Measurements from ENCODE around the gene PRR35. TPM values are rescaled to one million over a fixed set of nuclear protein-coding genes. Genes with fewer than 3 reads are reported as not detected.

The PRR35 gene
- total and polyA plus RNA-seq, 2 donors (not counting 3 experiments of a cell fraction or from before 2014, with no cell fraction given) = not detected

DNA sequence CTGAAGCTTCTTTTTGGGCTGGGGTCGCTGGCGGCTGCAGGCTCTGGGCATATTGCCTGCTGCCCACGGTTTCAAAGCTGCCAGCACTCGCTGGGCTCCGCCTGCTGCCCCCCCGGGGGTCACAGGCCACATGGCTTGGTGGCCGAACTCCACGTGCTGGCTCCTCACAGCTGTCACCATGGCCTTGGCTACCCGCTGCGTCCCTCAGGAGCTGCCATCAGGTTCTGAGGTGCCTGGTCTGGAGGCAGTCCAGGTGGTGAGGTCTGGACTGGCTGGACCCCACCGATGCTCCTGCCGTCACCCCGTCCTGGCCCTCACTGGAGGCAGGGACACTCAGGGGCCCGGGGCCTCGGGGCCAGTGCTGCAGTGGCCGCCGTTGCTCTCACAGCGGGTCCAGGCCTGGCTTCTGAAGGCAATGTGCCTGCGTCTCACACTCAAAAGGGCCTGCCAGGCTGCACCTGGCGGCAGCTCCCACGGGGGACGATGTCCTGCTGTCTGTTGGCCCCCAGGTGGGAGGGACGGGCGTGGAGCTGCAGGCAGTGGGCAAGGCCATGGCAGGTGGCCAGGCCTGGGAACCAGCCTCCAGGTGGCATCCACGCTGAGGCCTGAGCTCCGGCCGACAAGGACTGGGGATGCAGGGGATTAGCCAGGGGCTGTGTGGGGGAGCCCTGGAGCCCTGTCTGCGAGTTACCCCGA lies 19.4 kb upstream of the PRR35 start:
- POLR2A ChIA-PET = no interaction called here
- no peak overlapping the region for H3K9ac ChIP-seq (replicated peaks; ENCODE audit: extremely low read depth, insufficient read depth, low read length)
- no peaks in the 10 kb centered on the region for H3K27me3 ChIP-seq (ENCODE audit: control insufficient read depth in 2 of 2, insufficient read depth in 2 of 2, low read length in 2 of 2)
- BruUV-seq (replicated peaks) = no TSS peak
- TF ChIP-seq GATA2 (IDR thresholded peaks at IDR 0.05; ENCODE audit: insufficient read depth, insufficient read length, low read depth, low read length) (no peak), EZH2 (IDR thresholded peaks at IDR 0.05; ENCODE audit: borderline replicate concordance, low read depth, low read length, severe bottlenecking) (no peak), FOS (IDR thresholded peaks at IDR 0.05; ENCODE audit: borderline replicate concordance, insufficient read depth, low read length) (no peak), POLR2AphosphoS5 (IDR thresholded peaks at IDR 0.05; ENCODE audit: insufficient read depth, low read depth, low read length) (no peak), POLR2A (IDR thresholded peaks at IDR 0.05; ENCODE audit: low read depth, low read length) (no peak), MYC (IDR thresholded peaks at IDR 0.05; ENCODE audit: low read depth, low read length) (no peak)
- TF ChIP-seq, protein P1, sequence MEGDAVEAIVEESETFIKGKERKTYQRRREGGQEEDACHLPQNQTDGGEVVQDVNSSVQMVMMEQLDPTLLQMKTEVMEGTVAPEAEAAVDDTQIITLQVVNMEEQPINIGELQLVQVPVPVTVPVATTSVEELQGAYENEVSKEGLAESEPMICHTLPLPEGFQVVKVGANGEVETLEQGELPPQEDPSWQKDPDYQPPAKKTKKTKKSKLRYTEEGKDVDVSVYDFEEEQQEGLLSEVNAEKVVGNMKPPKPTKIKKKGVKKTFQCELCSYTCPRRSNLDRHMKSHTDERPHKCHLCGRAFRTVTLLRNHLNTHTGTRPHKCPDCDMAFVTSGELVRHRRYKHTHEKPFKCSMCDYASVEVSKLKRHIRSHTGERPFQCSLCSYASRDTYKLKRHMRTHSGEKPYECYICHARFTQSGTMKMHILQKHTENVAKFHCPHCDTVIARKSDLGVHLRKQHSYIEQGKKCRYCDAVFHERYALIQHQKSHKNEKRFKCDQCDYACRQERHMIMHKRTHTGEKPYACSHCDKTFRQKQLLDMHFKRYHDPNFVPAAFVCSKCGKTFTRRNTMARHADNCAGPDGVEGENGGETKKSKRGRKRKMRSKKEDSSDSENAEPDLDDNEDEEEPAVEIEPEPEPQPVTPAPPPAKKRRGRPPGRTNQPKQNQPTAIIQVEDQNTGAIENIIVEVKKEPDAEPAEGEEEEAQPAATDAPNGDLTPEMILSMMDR (IDR thresholded peaks at IDR 0.05; ENCODE audit: extremely low read depth in 1 of 2, insufficient read depth in 1 of 2, low read depth in 1 of 2, low read length in 2 of 2) = no peak
- H4K20me1 ChIP-seq (replicated peaks; ENCODE audit: control insufficient read depth, extremely low read depth, insufficient read depth, low read length) = no peaks in the 10 kb centered on the region
- H3K4me3 ChIP-seq (replicated peaks in 1 of 3; ENCODE audit: insufficient read depth in 1 of 3, low read depth in 1 of 3, low read length in 3 of 3) = no peak overlapping the region
- FAIRE-seq (no peak), DNase-seq (ENCODE audit: low read depth, low spot score) (no peak)
- no peaks in the 10 kb centered on the region for H3K9me1 ChIP-seq (replicated peaks; ENCODE audit: control insufficient read depth, extremely low read depth, insufficient read depth, low read length)
- peaks cover 81% of the 10 kb centered on the region for H3K79me2 ChIP-seq (ENCODE audit: control insufficient read depth, insufficient read depth, low read length)
- H3K4me1 ChIP-seq (ENCODE audit: control insufficient read depth, extremely low read depth, insufficient read depth, low read length) = no peaks in the 10 kb centered on the region
- H3K4me2 ChIP-seq (ENCODE audit: insufficient read depth, low read length) = no peak overlapping the region
- dilution Hi-C loops (cut with MboI; ENCODE audit: extremely low pct_ligation_motif_present, low sequenced_read_pairs) = no loop called here
- H3K27ac ChIP-seq (ENCODE audit: insufficient read depth, low read depth, low read length) = no peak overlapping the region
- intact Hi-C loops (cut with micrococcal nuclease) = no loop called here
- no peaks in the 10 kb centered on the region for H3K9me3 ChIP-seq (replicated peaks; ENCODE audit: control insufficient read depth, insufficient read depth, low read length)
- H2AFZ ChIP-seq (ENCODE audit: low read depth, low read length) = no peak overlapping the region
- CTCF ChIA-PET = no interaction called here
- no peaks in the 10 kb centered on the region for H3K36me3 ChIP-seq (ENCODE audit: control insufficient read depth in 2 of 2, extremely low read depth in 1 of 2, insufficient read depth in 2 of 2, low read length in 2 of 2)

Measured in endothelial cell of umbilical vein (primary cell).